ENCODE measurements around the gene EXOC4.

DNA sequence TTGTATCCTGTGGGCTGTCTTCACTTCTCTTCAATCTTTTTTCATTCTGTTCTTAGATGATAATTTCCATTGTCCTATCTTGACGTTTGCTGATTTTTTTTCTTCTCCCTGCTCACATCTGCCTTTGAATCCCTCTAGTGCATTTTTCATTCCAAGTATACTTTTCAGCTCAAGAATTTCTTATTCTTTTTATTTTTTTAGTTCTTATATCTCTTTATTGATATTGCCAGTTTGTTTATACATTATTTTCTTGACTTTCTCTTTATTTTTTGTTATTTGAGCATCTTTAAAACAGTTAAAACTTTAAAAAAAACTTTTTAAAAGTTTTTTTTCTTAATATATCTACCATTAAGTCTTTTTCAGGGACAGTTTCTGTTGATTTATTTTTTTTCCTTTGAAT is 100.9 kb downstream of the EXOC4 start:
- TF ChIP-seq POLR2AphosphoS5 (IDR thresholded peaks at IDR 0.05; ENCODE audit: borderline replicate concordance, low read depth, low read length), result no peak
- TF ChIP-seq EZH2 (IDR thresholded peaks at IDR 0.05), result no peak

All from SK-N-MC (cell line).